ENCODE results near the gene BARX1.
"Not testable (repeated sequence)": the region's sequence is repeated elsewhere in the genome, so short reads cannot be mapped to it uniquely, and the experiment has no call there.

The BARX1 gene

DNA sequence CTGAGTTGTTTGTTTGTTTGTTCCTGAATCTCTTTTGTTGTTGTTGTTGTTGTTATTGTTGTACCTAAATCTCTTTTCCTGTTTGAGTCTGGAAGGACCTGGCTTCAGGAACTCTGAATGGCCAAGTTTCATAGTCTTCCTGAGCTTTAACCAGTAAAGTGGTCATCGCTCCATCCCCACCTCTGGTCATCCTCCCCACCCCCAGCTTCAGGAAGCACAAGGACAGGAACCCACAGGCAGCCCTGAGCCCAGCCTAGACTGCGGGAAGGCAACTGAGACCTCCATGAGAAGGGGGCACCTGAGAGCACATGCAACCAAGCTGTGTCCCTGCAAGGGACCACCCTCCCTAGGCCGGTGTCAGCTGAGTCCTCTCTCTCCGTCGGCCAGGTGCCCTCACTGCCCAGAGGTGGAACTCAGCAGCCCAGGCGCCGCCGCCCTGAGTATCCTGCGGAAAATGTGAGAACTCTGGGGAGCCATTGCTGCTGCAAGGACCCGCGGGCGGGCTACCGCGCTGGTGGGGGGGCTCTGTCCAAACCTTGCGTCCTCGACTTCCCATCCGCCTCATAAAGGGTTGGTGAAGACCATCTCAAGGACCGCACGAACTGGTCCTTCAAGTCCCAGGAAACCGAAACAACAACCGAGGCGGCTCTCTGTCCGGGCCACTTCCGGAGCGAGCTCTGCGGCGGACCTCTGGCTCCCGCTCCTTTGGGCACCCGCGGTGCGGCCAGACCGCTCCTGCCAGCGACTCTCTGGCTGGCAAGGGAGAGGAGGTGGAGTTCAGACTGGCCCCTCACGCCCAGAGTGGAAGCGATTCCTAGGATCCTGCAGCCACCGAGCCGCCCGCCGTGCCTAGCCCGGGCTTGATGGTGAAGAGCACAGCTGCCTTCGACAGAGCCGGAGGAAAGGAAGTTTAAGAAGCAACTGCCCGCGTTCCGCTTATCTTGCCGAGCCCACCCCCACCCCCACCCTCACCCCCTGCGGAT is 4.2 kb downstream of the BARX1 start:
- Mint-ChIP-seq H3K4me3 (peak overlapping the region; percentile 72), H3K27ac (peak overlapping the region; percentile 45), H3K4me1 (ENCODE audit: low read depth) (peaks cover 25% of the 10 kb centered on the region), H3K9me3 (no peaks in the 10 kb centered on the region), H3K36me3 (ENCODE audit: low read depth) (peaks cover 11% of the 10 kb centered on the region), H3K27me3 (ENCODE audit: low read depth) (peaks cover 79% of the 10 kb centered on the region)
- DNase-seq (ENCODE audit: low spot score): peak; percentile 14

DNA sequence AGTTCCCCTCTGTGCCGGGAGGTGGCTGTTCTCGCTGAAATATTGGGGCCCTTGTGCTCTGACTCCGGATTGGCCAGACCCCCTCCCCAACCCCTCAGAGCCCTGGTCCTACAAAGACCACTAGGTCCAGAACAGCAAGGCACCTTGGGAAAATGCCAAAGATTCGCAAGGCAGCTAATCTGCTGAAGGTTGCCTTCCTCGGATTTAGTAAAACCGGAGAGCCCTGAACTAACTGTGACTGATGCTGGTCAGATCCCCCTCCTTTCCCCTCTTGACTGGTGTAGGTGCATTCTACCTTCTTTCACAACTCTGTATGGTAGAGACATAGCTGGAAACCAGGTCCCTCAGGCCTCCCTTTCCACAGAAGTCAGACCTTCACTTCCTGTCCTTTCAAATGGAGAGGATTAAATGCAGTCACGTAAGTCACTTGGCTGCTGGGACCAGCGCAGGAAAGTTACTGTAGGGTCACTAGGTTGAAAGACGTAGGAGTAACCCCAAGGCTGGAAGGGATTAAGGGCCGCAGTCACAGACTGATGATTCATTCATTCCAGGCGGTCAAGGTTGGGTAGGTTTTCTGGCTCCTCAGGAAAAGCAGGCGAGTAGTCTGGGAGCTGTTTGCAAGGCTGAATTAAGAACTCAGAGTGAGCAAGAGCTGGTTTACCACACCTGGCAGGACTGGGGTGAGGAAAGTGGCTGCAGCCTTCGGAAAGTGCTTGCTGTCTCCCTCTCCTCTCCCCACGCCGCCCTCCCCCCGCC is 5.3 kb downstream of the BARX1 start:
- no peak overlapping the region for H3K27ac Mint-ChIP-seq

DNA sequence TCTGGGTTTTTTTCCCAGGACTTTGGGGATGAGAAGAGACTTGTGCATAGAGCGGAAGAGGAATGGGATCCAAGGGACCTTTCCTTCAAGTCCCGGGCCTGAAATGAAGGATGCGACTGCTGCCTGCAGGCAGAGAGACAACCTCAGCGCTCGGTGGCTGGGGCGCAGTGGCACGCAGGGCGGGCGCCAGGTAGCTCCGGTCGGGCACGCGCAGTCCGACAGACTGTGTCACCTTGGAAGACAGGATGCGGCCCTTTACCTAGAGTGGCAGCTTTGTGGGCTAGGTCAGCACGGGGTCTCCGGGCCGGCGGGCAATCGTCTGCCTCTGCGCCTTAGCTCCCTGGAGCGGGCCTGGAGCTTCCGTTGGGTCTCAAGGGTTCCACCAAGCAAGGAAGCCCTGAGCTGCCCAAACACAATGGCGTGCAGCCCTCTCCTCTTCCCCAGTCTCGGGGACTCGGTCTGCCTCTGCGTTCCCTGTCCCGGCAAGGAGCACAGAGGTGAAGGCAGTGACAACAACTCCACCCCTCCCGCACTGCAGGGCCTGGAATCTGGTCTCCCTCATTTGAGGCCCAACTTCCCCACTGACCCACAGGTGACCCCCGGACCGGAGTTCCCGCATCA is 6.0 kb downstream of the BARX1 start:
- H3K4me1 Mint-ChIP-seq (ENCODE audit: low read depth): peaks cover 26% of the 10 kb centered on the region

More for the DNA sequence above, 5.3 kb downstream of the BARX1 start:
- no peak overlapping the region for H3K4me3 Mint-ChIP-seq
- no peak for DNase-seq (ENCODE audit: low spot score)
- H3K4me1 Mint-ChIP-seq (ENCODE audit: low read depth): peaks cover 26% of the 10 kb centered on the region
- peaks cover 82% of the 10 kb centered on the region for H3K27me3 Mint-ChIP-seq (ENCODE audit: low read depth)
- no peaks in the 10 kb centered on the region for H3K9me3 Mint-ChIP-seq
- peaks cover 8% of the 10 kb centered on the region for H3K36me3 Mint-ChIP-seq (ENCODE audit: low read depth)

DNA sequence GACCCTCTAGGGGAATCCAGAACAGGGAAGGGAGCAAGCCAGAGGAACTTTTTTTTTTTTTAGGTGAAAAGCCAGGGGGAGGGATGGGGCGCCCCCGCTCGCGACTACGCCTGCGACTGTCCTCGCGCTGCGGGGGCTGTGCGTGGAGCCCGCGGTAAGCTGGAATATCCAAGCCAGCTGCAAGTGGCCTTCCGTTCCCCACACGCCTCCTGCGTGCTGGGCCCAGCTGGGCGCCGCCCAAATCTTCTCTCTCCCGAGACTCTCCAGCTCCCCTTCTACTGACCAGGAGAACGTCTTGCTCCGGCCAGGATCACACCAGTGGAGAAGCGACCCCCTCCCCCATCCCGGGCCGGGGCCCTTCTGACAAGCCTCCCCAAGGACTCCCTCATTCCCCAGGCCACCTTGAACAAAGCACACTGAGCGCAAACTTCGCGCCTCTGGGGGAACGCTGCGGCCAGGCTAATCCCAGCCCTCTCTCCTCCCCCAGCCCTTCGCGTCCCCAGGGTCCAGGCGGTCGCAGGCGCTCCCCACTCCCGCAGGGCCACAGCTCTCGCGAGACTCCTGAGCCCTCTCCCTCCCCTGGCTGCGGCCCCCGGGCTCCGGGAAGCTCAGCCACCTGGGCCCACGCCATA is 6.6 kb downstream of the BARX1 start:
- no peak for DNase-seq (ENCODE audit: low spot score)
- H3K27ac Mint-ChIP-seq: no peak overlapping the region
- H3K27me3 Mint-ChIP-seq (ENCODE audit: low read depth): peaks cover 90% of the 10 kb centered on the region
- peaks cover 23% of the 10 kb centered on the region for H3K4me1 Mint-ChIP-seq (ENCODE audit: low read depth)
- H3K36me3 Mint-ChIP-seq (ENCODE audit: low read depth): peaks cover 4% of the 10 kb centered on the region
- H3K9me3 Mint-ChIP-seq: no peaks in the 10 kb centered on the region
- no peak overlapping the region for H3K4me3 Mint-ChIP-seq

More for the DNA sequence above, 6.0 kb downstream of the BARX1 start:
- H3K27me3 Mint-ChIP-seq (ENCODE audit: low read depth): peaks cover 89% of the 10 kb centered on the region
- no peak overlapping the region for H3K27ac Mint-ChIP-seq
- DNase-seq (ENCODE audit: low spot score): no peak
- H3K9me3 Mint-ChIP-seq: no peaks in the 10 kb centered on the region
- no peak overlapping the region for H3K4me3 Mint-ChIP-seq
- peaks cover 8% of the 10 kb centered on the region for H3K36me3 Mint-ChIP-seq (ENCODE audit: low read depth)

DNA sequence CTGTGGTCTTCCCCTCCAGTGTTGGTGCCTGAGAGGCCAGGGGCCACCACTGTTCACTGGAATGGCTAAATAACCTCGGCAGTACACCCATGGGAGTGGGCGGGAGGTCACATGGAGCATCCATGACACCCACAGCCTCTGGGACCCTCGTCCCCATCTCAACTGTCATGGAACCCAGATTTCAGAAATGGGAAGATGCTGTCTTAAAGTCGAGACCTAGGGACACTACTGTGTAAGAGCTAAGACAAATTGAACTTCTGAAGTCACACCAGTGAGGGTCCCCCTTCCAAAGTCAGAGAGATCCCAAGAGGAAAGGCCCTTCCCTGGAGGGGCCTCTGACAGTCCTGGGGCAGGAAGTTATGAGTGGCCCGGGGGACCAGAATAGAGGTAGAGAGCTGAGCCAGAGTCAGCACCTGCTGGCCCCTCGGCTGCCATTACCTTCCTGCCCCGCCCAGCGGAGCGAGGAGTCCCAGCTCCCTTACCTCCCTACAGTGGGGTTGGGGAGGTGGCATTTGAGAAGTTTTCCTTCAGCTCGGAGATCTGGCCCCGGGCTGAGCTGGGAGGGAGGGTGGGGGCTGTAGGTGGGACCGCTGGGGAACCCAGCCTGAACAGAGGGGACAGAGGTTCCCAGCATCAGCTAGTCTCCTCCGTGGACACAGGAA is 7.6 kb downstream of the BARX1 start:
- peaks cover 2% of the 10 kb centered on the region for H3K36me3 Mint-ChIP-seq (ENCODE audit: low read depth)
- no peak overlapping the region for H3K27ac Mint-ChIP-seq
- peaks cover 93% of the 10 kb centered on the region for H3K27me3 Mint-ChIP-seq (ENCODE audit: low read depth)
- no peak overlapping the region for H3K4me3 Mint-ChIP-seq
- peaks cover 19% of the 10 kb centered on the region for H3K4me1 Mint-ChIP-seq (ENCODE audit: low read depth)
- DNase-seq (ENCODE audit: low spot score): no peak
- no peaks in the 10 kb centered on the region for H3K9me3 Mint-ChIP-seq

DNA sequence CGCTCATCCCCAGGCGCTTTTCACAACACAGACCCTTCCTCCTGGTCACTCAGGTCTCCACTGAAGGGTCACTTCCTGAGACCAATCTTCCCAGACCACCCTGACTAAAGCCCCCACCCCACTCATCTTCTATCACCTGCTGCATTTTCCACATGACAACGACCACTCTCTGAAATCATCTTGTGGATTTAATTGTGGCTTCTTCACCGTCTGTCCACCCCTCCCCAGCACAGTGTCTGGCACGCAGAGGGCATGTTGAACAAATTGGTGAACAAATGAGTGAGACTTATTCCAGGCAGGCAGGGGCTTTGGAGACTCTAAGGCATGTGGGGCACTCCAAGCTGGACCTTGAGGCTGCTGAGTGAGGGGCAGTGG is 8.8 kb downstream of the BARX1 start:
- Mint-ChIP-seq H3K4me1 (ENCODE audit: low read depth) (peaks cover 18% of the 10 kb centered on the region), H3K27me3 (ENCODE audit: low read depth) (peaks cover 95% of the 10 kb centered on the region), H3K36me3 (ENCODE audit: low read depth) (peaks cover 2% of the 10 kb centered on the region), H3K9me3 (no peaks in the 10 kb centered on the region), H3K27ac (no peak overlapping the region), H3K4me3 (peak overlapping the region; percentile 38)
- no peak for DNase-seq (ENCODE audit: low spot score)

DNA sequence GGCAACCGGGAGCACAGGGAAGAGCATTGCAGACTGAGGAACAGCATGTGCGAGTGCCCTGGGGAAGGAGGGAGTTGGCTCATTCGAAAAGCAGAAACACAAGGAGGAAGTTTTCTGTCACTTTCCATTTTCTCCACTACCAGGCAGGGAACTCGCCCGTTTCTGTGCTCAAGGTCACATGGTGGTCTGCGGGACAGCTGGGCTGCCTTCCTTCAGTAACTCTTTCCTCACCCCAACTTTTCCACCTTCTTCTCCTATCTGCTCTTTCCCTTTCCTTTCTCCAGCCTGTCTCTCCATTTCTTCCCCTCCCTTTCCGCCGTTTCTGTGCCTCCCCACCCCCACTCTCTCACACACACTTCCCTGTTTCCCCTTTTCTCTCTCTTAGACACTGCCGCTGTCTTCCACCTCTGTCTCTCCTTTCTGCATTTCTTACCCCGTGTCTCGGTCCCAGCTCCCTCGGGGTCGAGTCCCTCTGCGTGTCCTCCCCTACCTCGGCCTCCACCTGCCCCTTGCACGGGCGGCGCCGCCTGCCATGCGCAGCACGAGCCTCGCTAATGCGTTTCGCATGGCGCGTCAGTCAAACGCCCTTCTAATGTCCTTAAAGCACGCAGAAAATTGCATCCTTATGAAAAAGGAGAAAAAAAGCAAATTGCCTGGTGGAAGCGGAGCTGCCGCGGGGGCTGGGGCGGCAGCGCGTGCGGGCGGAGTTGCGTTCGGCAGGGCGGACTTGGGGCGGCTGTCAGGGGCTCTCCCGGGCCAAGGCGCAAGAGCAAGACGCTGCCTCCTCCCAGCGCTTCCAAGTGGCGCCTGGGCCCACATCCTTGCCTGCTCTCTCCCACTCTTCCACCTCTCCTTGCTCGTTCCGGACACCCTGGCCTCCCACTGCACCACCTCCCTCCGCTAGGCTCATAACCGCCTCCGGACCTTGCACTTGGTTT is 9.5 kb downstream of the BARX1 start:
- Mint-ChIP-seq H3K4me1 (ENCODE audit: low read depth) (peaks cover 16% of the 10 kb centered on the region), H3K36me3 (ENCODE audit: low read depth) (peaks cover 2% of the 10 kb centered on the region), H3K4me3 (peak overlapping the region; percentile 38), H3K27me3 (ENCODE audit: low read depth) (peaks cover 92% of the 10 kb centered on the region), H3K27ac (no peak overlapping the region), H3K9me3 (no peaks in the 10 kb centered on the region)
- DNase-seq (ENCODE audit: low spot score): no peak

DNA sequence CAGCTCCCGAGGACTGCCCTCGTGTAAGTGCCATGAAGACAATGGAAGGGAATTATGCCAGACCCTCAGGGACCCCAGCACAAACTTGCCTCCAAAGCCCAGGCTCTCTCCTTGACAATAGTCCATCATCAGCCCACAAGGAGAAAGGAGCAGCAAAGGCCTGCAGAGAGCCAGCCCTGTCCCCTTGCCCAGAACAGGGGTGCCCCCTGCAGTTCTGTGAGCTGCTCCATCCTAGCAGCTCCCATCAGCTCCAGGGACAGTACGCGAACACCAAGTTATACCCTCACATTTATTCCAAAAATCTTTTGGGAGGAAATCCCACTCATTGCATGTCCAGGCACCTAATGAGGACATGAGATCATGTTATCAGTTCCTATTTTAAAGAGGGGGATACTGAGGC is 11.1 kb downstream of the BARX1 start:
- Mint-ChIP-seq H3K9me3 (no peaks in the 10 kb centered on the region), H3K4me1 (ENCODE audit: low read depth) (peaks cover 9% of the 10 kb centered on the region), H3K36me3 (ENCODE audit: low read depth) (no peaks in the 10 kb centered on the region), H3K4me3 (no peak overlapping the region), H3K27ac (no peak overlapping the region), H3K27me3 (ENCODE audit: low read depth) (peaks cover 77% of the 10 kb centered on the region)
- DNase-seq (ENCODE audit: low spot score): no peak

DNA sequence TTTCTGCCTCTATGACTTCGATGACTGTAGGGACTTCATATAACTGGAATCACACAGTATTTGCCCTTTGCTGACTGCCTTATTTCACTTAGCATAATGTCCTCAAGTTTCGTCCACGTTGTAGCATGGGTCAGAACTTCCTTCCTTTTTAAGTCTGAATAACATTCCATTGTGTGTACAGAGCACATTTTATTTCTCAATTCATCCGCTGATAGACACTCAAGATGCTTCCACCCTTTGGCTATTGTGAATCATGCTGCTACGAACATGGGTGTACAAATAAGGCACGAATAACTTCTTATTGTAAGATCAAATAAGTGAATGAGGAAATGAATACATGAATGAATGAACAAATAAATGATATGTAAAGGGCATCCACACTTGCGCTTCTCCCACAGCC is 13.0 kb downstream of the BARX1 start:
- H3K36me3 Mint-ChIP-seq (ENCODE audit: low read depth): no peaks in the 10 kb centered on the region
- H3K4me3 Mint-ChIP-seq: no peak overlapping the region
- DNase-seq (ENCODE audit: low spot score): no peak
- H3K9me3 Mint-ChIP-seq: no peaks in the 10 kb centered on the region
- H3K27ac Mint-ChIP-seq: no peak overlapping the region
- H3K4me1 Mint-ChIP-seq (ENCODE audit: low read depth): peaks cover 9% of the 10 kb centered on the region
- H3K27me3 Mint-ChIP-seq (ENCODE audit: low read depth): peaks cover 62% of the 10 kb centered on the region

DNA sequence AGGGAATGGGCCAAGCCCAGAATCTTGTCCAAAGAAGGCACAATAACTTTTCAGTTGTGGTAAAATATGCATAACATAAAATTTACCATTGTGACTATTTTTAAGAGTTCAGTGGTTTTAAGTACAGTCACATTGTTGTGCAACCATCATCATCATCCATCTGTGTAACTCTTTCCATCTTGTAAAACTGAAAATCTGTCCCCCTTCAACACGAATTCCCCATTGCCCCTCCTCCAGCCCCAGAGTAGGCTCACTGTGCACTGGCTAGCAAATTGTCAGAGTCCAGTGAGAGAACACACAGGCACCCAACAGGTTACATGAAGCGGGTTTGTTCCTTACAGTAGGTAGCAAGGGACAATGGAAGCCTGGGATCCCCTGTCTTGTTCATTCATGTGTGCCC is 13.7 kb downstream of the BARX1 start:
- no peak for DNase-seq (ENCODE audit: low spot score)
- Mint-ChIP-seq H3K9me3 (no peaks in the 10 kb centered on the region), H3K4me1 (ENCODE audit: low read depth) (peaks cover 9% of the 10 kb centered on the region), H3K27me3 (ENCODE audit: low read depth) (peaks cover 56% of the 10 kb centered on the region), H3K4me3 (no peak overlapping the region), H3K27ac (no peak overlapping the region), H3K36me3 (ENCODE audit: low read depth) (no peaks in the 10 kb centered on the region)

DNA sequence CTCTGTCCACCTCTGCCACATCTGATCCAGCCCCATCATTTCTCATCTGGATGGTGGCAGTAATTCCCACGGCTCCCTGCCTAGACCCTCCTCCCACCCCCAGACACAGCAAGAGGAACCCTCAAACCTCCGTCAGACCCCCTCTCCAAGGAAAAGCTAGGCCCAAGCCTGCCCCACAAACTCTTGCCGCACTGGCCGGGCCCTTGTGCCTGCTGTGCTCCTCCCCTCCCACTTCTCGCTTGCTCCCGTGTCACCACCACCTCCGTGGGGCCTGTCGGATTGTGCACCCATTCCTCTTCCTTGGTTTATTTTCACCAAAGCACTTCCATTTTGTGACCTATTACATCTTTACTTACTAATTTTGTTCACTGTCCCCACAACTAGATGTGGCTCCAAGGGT is 14.2 kb downstream of the BARX1 start:
- no peaks in the 10 kb centered on the region for H3K9me3 Mint-ChIP-seq
- no peak overlapping the region for H3K4me3 Mint-ChIP-seq
- no peak overlapping the region for H3K27ac Mint-ChIP-seq
- peaks cover 52% of the 10 kb centered on the region for H3K27me3 Mint-ChIP-seq (ENCODE audit: low read depth)
- no peak for DNase-seq (ENCODE audit: low spot score)
- no peaks in the 10 kb centered on the region for H3K36me3 Mint-ChIP-seq (ENCODE audit: low read depth)
- peaks cover 5% of the 10 kb centered on the region for H3K4me1 Mint-ChIP-seq (ENCODE audit: low read depth)

DNA sequence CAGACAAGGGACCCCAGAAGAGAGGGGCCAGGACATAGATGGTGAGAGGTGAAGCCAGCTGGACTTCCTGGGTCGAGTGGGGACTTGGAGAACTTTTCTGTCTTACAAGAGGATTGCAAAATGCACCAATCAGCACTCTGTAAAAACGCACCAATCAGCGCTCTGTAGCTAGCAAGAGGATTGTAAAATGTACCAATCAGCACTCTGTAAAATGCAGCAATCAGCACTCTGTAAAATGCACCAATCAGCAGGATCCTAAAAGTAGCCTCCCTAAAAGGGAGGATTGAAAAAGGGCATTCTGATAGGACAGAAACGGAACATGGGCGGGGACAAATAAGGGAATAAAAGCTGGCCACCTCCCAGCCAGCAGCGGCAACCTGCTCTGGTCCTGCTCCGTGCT is 15.6 kb downstream of the BARX1 start:
- not testable (repeated sequence) for H3K27ac Mint-ChIP-seq; H3K4me3 Mint-ChIP-seq; H3K4me1 Mint-ChIP-seq (ENCODE audit: low read depth); H3K36me3 Mint-ChIP-seq (ENCODE audit: low read depth); DNase-seq (ENCODE audit: low spot score); H3K9me3 Mint-ChIP-seq
- peaks cover 40% of the 10 kb centered on the region for H3K27me3 Mint-ChIP-seq (ENCODE audit: low read depth)

Data from T-helper 2 cell treated with Interferon-gamma antibody and Interleukin-4, amounts not matched to agents 5 μg/mL and 100 μg/mL, for 36 hours (primary cell).